SK-N-SH treated with all-trans-retinoic acid at 6 μM for 48 hours (cell line): ENCODE results near the gene HMBS.

ENCODE experiments used
- PPARA ChIP-seq: fragments of 250-450 bp; sonication (Bioruptor Pico); IDR thresholded peaks from 2 replicates; pipeline ENCODE4 v1.5.0; 2020; ENCODE audit warnings: mild to moderate bottlenecking, borderline replicate concordance
- ZNF70 ChIP-seq: fragments of 450-650 bp; formaldehyde crosslinking; IDR thresholded peaks from 2 replicates; pipeline ENCODE4 v1.5.0; 2020; ENCODE audit warnings: mild to moderate bottlenecking, moderate library complexity

DNA sequence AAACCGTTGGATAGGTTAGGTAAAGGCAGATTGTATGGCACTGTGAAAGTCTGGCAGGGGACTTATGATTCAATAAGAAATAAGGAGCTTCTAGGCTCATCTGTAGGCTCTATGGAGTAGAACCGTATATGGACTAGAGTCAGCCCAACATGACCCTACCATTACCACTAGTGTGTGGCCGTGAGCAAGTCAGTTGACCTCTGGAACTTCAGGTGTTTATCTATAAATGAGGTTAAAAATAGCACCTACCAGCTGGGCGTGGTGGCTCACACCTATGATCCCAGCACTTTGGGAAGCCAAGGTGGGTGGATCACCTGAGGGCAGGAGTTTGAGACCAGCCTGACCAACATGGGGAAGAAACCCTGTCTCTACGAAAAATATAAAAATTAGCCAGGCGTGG lies 41.1 kb downstream of the HMBS start:
- TF ChIP-seq PPARA (CRISPR knock-in tag) (no peak), ZNF70 (CRISPR knock-in tag) (no peak)
